Adipose tissue (tissue), 3 donors: ENCODE results near the gene NUP205. TPM values are rescaled to one million over a fixed set of nuclear protein-coding genes. Genes with fewer than 3 reads are reported as not detected.
A peak's percentile ranks its signal among the peaks of the same experiment; 100 is the strongest.

Experiments used
- H3K27ac ChIP-seq: one replicate; pipeline ENCODE4 v1.5.1; 2013; ENCODE audit warnings: low read depth, low read length
- WGBS, 3 donors: extraction: QIAGEN DNeasy Blood & Tissue Kit; methylation state at CpG; one replicate each; pipeline ENCODE4 v1.1.7; 2013; 5-methylcytosine and 5-hydroxymethylcytosine counted together
- polyA plus RNA-seq, 3 donors: library from polyadenylated mRNA; stranded (reverse); fragments of 200-250 nt; gene quantifications; one replicate each; pipeline ENCODE4 v1.2.3, GENCODE V29; 2013
- donor health status: healthy with polysubstance abuse.
- donor health status: Bipolar disorder and iron deficiency.
- donor health status: healthy.

Gene NUP205
- polyA plus RNA-seq, 3 donors = 10.2 to 17.0 (median 16.6) TPM

GRCh38 chr7:135536150-135536549, 21.6 kb upstream of the NUP205 start:
- WGBS, 3 donors = 48 to 67% (median 53%) methylated on average over 7 of the region's 7 CpGs
- no peak overlapping the region for H3K27ac ChIP-seq

DNA sequence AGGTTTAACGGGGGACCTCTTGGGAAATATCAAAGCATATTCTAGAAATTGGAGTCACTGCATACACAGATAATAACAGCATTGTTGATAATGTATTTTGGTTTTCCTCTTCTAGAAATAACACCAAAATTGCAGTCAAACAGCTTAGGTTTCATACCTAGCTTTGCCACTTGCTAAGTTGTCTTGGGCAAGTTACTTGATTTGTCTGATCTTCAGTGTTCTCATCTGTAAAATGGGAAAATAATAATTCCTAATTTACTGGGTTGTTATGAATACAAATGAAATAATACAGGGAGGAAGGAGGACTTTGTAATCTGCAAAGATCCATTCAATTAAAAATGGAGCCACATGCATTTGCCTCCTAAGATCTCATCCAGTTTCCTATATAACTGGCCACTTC, 20.3 kb upstream of the NUP205 start:
- 86 to 91% (median 89%) methylated on average over 1 of the region's 1 CpG for WGBS, 3 donors
- H3K27ac ChIP-seq = no peak overlapping the region

GRCh38 chr7:135537905-135538304, 19.8 kb upstream of the NUP205 start:
- no peak overlapping the region for H3K27ac ChIP-seq

- H3K27ac ChIP-seq = no peak overlapping the region
- WGBS, 3 donors = 28 to 40% (median 32%) methylated on average over 3 of the region's 3 CpGs
These were observed 19.3 kb upstream of the NUP205 start for GRCh38 chr7:135538376-135538775.

DNA sequence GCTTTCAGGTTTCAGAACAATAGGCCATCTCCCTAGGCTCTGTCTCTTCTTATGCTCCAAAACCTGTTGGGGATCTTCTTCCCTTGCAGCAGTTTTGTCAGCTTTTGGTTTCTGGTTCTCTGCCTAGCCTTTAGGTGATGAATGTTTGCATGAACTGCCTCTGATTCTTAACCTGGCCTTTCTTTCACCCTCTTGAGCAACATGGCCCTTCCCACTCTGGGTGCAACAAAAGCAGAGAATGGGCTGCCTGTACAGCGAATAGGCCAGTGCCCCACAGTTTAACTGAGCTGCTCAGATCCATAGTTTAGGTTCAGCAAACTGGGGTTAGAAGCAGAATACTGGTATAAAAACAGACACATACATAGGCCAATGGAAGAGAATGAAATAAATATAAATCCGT, 18.1 kb upstream of the NUP205 start:
- 88 to 93% (median 93%) methylated on average over 2 of the region's 2 CpGs for WGBS, 3 donors
- no peak overlapping the region for H3K27ac ChIP-seq

DNA sequence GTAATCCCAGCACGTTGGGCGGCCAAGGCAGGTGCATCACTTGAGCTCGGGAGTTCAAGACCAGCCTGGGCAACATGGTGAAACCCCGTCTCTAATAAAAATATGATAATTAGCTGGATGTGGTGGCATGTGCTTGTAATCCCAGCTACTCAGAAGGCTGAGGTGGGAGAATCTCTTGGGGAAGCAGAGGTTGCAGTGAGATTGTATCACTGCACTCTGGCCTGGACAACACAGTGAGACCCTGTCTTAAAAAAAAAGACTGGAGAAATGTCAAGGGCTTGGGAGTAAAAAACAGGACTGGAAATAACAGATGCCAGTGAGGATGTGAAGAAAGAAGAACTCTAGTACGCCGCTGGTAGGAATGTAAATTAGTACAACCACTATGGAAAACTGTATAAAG, 16.7 kb upstream of the NUP205 start:
- WGBS, 3 donors = 92 to 95% (median 94%) methylated on average over 6 of the region's 6 CpGs
- no peak overlapping the region for H3K27ac ChIP-seq

DNA sequence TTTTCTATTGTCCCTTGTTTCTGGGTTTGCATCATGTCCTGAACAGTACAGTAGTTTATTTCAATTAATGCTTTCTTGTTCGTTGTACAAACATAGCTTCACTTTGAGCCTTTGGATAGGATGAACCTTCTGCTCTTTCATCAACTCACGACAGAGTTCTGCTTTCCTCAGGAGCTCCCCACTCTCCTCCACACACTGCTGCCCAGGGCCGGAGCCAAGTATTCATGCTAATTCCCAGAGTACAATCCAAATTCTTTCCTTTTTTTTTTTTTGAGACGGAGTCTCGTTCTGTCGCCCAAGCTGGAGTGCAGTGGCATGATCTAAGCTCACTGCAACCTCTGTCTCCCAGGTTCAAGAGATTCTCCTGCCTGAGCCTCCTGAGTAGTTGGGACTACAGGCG, 7.5 kb upstream of the NUP205 start:
- 66 to 80% (median 75%) methylated on average over 7 of the region's 7 CpGs for WGBS, 3 donors
- H3K27ac ChIP-seq = no peak overlapping the region

DNA sequence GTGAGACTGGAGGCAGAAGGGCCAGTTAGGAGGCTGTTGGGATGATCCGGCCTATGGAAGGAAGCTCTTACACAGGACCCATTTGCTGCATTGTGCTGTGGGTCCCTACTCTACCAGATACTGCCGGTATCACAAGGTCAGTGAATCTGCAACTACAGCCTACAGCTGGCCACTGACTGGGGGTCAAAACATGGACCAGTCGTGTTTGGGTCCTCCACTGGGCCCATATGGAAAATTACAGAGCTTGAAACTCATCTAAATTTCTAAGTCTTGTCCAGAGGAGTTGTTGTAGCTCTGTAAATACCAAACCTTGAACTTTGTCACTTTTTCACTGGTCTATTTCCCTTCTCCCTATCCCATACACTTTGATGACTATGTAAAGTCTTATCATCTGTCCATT, 5.6 kb upstream of the NUP205 start:
- 53 to 75% (median 59%) methylated on average over 3 of the region's 3 CpGs for WGBS, 3 donors

GRCh38 chr7:135553346-135553745, 4.4 kb upstream of the NUP205 start:
- H3K27ac ChIP-seq = no peak overlapping the region
- 80 to 87% (median 84%) methylated on average over 3 of the region's 3 CpGs for WGBS, 3 donors

More for the DNA sequence above, 5.6 kb upstream of the NUP205 start:
- no peak overlapping the region for H3K27ac ChIP-seq

DNA sequence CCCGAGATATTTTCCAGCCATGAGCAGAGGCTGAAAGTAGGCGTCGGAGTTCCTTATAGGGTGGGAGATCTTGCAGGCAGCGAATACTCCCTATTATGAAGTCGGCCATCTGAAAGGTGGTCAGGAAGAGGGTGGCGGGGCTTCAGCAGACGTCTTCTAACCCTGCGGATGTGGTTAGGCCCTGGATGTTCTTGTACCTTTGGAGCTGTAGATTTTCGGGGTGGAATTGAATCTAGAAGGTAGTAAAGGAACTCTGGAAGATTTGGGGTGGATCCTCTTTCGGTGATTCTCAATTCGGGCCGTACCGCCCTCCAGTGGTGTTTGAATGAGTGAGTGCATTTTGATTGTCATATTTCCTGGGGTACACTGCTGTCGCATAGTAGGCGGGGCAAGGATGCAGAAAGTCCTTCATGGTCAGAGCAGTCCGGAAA, 635 bp downstream of the NUP205 start:
- H3K27ac ChIP-seq = peak overlapping the region; percentile 94
- WGBS, 3 donors = 0 to 1% (median 0%) methylated on average over 16 of the region's 16 CpGs

DNA sequence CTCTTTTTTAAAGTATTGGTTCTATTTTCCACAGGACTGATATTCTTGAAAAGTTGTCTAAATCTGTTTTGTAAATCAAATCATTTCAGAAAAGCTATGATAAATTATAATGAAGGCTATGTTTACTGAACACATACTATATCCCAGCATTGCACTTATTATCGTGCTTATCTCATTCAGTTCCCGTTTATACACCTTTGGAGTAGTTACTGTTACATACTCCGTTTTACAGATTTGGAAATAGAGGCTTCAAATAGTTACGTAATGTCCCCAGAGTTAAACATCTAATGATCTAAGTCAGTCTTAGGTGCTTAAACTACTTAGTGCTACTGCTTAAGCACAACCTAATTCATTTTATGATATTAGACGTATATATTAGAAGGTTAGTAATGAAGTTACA, 1.2 kb downstream of the NUP205 start:
- 44 to 51% (median 48%) methylated on average over 5 of the region's 5 CpGs for WGBS, 3 donors

GRCh38 chr7:135560631-135561030, 2.9 kb downstream of the NUP205 start:
- WGBS, 3 donors = 37 to 54% (median 43%) methylated on average over 1 of the region's 1 CpG
- H3K27ac ChIP-seq = no peak overlapping the region

More for the DNA sequence above, 1.2 kb downstream of the NUP205 start:
- H3K27ac ChIP-seq = no peak overlapping the region

DNA sequence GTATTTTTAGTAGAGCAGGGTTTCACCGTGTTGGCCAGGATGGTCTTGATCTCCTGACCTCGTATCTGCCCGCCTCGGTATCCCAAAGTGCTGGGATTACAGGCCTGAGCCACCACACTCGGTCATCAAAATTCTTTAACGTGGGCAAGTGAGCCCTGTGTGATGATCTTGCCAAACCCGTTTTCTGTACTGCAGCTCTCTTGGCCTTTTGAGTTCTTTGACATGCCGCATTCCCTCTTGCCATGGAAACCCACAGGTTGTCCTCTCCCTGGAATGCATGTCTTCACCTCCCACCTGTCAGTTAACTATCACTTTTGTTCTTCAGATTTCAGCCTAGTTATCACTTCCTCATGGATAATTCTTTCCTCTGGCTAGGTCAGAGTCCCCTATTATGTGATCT, 5.0 kb downstream of the NUP205 start:
- H3K27ac ChIP-seq = no peak overlapping the region
- 79 to 97% (median 83%) methylated on average over 8 of the region's 8 CpGs for WGBS, 3 donors

DNA sequence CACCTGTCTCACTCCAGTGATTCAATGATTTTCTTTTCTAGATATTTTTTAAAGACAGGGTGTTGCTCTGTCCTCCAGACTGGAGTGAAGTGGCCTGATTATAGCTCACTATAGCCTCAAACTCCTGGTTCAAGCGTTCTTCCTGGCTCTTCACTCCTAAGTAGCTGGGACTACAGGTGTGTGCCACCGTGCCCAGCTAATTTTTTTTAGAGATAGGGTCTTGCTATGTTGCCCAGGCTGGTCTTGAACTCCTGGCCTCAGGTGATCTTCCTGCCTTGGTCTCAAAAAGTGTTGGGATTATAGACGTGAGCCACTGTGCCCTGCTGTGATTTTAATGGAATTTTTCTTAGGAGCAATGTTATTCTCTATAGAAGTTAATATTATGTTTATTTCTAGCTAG, 14.1 kb downstream of the NUP205 start:
- whole genome bisulfite sequencing, 3 donors = 79 to 96% (median 95%) methylated on average over 3 of the region's 3 CpGs
- H3K27ac ChIP-seq = no peak overlapping the region

GRCh38 chr7:135573541-135573940, 15.8 kb downstream of the NUP205 start:
- no peak overlapping the region for H3K27ac ChIP-seq
- 78 to 86% (median 83%) methylated on average over 2 of the region's 2 CpGs for WGBS, 3 donors

DNA sequence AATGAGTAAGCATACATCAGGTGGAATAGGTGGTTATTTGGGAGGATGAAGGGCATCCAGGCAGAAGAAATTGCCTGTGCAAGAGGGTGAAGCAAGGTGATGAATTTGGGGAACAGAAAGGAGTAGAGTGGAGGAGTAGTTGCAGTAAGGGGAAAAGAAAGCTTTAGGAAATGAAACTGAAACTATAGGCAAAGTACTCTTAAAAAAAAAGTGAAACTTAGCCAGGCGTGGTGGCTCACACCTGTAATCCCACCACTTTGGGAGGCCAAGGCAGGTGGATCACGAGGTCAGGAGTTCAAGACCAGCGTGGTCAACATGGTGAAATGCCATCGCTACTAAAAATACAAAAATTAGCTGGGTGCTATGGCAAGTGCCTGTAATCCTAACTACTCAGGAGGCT, 17.6 kb downstream of the NUP205 start:
- WGBS, 3 donors = 89 to 96% (median 95%) methylated on average over 4 of the region's 4 CpGs
- H3K27ac ChIP-seq = no peak overlapping the region

GRCh38 chr7:135578569-135578968, 20.9 kb downstream of the NUP205 start:
- no peak overlapping the region for H3K27ac ChIP-seq
- WGBS, 3 donors = 80 to 95% (median 93%) methylated on average over 3 of the region's 3 CpGs

DNA sequence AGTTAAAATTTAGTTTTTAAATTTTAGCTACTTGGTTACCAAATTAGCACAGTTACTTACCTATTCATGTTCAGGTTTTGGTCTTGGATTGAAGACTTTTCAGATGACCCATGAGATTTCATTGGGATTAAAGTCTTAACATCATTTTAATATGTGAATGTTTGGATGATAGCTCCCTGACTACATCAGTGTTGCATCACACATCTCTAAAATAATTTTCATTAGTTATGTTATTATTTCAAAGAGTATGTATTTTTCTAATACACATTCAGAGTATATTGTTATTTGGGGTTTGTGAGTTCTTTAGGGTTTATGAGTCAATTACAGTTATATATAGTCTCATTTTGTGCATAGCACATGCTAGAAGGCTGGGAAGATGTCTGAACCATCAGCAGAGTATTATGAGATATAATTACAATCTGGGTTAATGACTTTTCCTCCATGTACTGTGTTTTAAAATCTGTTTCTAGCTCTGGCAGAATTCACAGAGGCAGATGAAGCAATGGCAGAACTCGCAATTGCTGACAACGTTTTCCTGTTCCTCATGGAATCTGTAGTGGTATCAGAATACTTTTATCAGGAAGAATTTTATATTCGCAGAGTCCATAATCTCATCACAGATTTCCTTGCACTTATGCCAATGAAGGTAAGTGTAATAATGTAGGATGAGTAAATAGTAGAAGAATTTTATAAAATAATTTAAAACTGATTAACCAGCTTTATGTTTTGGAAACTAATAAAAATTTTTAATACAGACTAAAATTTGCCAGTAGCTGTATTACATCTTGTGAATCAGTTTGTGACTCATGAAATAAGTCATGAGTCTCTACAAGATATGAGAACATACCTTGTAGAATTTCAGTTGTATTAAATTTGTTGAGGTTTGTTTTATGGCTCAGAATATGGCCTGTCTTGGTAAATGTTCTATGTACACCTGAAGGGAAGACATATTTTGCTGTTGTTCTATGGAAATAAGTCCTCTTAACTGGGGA, 26.9 kb downstream of the NUP205 start:
- WGBS, 3 donors = 81 to 94% (median 87%) methylated on average over 3 of the region's 3 CpGs

DNA sequence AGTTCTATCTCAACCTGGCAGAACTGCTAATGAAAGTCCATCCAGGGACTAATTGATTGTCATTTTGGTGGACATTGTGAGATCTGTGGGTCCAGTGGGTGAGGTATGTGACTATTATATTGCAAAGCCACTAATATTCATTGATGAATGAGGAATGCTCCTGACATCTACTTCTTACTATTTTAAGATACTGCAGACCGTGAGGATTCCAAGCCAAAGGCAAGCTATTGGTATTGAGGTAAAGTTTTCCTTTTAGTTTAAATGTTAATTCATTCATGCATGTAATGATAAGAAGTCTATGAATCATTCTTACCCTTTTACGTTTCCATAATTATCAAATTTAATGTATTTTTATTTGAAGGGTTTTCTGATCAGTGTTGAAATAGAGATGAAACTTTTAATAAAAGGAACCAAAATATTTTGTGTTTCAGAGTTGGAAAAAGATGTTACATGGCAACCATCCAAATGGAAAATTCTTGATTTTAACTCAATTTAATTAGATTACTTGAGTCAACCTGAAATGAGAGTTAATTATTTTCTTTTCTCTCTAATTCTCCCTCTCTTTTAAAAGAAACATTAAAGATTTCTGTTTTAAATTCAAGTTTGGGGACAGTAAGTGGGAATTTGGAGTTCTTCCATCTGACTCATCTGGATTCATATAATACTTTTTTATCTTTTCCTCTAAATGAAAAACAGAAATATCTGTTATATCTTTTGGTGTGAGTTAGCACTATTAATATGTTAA, 39.6 kb downstream of the NUP205 start:
- WGBS, 3 donors = 68 to 89% (median 70%) methylated on average over 2 of the region's 2 CpGs
- no peak overlapping the region for H3K27ac ChIP-seq

More for the DNA sequence above, 26.9 kb downstream of the NUP205 start:
- H3K27ac ChIP-seq = no peak overlapping the region
